HK-2 (cell line): Measurements from ENCODE around the gene SMC6.
A peak's percentile ranks its signal among the peaks of the same experiment; 100 is the strongest.

Source experiments
- DNase-seq: peaks from one replicate; pipeline ENCODE4 v3.0.0-alpha.2; 2018; ENCODE audit not compliant: unreplicated experiment

Gene SMC6

DNA sequence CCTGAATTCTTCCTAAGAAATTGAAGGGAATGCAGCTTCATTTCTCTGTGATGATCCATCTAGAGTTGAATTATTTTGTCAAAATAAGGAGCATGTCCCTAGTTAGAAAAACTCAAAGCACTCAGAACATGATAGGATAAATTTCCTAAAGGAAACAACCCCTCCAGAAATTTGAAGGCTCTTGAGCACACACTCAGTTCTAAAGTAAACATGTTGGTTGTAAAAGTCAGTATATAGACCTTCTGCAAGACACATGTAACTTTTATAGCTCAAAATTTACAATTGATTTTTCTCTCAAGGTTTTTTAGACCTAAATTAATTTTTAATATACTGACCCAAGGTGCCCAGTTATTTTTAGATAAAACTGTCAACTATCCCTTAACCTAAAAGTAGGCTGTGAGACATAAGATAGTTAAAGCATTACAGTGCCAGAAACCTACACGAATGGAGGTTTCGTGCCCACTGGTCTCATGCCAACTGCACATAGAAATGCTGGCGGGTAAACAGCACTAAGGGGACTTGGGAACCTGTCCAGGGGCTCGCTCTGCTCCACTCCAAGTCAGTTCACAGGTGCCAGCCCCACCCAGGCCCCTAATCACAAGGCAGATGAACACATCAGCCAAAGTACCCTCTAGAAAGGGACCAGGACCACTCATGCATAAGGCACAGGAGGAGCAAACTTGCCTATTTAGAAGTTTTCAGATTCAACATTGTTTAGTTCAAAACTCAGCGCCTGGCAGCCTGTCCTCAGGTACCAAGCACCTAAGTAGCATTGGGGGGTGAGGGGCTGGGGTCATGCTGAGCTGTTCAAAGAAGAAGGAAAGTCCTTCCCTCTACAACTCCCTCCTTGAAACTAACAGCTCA lies 106.5 kb downstream of the SMC6 start:
- DNase-seq = no peak

DNA sequence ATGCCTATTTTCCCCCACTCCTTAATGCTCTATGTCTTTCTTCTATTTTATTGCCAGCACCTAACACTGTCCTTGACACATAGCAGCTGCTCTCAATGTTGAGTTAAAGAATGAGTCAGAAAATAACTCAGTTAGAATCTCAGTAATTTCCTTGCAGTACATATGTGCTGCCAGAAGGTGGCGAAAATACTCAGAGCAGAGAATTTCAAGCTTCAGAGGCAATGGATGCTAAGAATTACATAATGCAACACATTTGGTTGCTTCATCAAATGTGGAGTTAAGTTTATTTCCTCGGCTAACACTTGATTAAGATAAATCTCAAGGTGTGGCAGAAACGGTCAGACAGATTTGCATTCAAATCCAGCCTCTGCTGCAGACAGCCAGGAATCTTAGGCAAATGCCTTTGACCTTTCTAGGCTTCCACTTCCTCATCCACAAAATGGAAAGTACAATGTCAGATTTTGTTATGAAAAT lies 107.5 kb downstream of the SMC6 start:
- DNase-seq = peak; percentile 45

DNA sequence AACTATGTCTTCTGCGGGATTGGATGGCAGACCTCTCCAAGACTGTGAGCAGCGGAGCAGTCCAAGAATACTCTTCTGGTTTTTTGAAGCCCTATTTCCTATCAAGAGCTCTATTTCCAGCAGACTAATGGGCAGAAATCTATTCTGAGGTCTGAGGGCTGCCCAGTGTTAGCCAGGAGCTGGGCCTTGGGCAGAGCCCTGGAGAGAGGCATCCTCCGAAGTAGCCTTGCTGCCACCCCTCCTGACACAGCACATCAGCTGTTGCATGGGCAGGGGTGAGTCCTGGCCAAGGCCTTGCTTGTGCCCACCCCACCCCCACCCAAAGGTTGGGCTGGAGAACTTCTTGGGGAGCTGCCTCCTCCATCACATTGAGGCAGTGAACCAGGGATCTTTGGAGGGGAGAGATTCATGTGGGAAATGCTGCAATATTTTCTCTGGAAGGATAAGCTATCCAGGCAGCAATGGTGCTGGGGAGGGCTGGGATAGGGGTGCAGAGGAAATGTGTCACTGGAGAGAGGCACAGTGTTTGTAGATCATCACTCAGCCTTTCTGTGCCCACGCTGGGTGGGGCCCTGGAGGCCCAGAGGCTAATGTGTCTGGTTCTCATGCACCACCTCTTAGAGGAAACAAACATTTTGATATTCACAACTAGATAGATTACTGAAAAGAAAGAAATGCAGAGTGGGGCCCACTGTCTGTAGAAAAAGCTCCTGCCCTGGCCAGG lies 108.5 kb downstream of the SMC6 start:
- no peak for DNase-seq

DNA sequence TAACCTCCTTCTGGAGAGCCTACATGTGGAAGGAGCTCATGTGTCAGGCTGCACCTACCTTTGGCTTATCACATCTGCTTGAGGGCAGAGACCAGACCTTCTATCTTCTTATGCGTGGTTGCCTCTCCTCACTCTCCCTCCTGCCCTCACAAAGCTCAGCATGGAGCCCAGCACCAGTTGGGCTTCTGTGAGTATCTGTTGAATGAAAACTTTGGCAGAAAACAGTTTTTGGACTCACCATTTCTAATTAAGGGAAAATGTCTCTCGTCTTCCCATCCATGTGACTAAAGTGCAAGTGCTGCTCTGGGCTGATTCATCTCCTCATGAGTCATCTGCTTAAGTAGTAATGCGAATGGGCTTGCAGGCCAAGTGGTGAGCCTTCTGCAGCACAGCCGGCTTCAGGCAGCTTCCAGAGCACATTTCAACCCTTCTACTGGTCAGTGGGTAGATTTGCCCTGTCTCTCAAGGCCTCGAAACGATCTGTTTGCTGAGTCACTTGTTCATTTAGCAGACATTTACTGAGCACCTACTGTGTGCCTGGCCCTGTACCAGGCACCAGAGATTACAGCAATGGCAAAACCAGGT lies 110.5 kb downstream of the SMC6 start:
- peak; percentile 66 for DNase-seq

DNA sequence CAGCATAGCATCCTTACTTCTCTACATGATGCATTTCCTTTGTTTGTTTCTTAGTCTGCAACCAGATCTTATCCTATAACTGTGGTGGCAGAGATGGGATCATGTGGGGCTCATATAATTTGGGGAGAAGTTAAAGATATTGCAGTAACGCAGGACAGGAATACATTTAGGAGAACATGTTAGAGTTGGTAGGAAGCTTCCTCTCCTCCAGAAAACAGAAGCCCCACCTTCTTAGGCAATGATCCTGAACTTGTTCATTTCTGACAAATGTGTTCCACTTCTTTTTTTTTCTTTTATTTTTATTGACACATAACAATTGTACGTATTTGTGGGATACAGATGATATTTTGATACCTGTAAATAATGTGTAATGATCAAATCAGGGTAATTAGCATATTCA lies 113.2 kb downstream of the SMC6 start:
- no peak for DNase-seq

DNA sequence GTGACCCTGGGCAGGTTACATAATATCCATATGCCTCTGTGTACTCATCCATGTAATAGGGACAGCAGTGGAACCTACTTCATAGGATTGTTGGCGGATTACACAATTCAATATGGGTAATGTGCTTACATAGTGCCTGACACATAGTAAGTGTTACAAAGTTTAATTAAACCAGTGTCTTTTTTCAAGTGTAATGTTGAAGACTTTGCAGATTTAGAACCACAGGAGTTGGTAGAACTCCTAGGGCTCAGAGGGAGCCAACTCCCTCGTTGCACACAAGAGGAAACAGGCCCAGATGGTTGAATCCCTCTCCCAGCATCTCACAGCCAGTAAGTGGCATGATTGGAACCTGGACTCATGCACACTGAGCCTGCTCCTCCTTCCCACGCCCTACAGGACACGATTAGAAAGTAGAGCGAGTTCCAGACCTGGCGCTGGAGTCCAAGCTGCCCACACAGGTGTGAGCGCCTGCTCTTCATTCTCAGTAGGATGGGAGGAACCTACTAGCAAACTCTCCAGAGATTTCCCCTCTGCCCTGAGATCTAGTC lies 115.3 kb downstream of the SMC6 start:
- DNase-seq = no peak

DNA sequence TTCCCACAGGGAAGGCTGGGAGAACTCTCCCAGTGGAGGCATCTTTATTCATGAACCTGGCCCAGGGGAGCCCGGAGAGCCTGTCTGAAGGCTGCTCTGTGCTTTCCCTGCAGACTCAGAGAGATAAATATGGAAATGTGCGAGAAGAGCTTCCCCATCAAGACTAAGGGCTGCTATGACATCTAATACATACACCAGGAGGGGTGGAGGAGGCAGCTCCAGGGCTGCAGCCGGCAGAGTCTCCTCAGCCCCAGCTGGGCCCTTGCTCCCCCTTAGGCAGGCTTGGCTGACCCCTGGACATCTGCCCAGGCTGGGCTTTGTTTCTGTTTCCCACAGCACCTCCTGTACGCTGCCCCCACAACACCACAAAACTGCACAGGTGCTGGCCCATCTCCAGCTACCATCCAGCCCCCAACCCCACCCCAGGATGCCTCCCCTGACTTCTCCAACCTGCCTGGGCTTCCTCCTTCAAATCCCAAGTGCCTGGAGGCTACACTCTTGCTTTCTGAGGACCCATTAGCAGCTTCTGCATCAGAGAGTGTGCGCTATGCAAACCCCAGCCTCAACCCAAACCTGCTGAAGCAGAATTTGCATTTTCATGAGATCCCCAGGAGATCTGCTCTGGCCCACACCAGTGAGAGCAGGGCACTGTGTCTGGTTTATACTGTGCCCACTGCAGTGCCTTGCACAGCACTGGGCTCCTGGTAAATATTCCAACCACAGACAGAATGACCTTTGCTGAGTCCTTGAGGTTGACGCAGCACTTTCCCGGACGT lies 116.3 kb downstream of the SMC6 start:
- no peak for DNase-seq

DNA sequence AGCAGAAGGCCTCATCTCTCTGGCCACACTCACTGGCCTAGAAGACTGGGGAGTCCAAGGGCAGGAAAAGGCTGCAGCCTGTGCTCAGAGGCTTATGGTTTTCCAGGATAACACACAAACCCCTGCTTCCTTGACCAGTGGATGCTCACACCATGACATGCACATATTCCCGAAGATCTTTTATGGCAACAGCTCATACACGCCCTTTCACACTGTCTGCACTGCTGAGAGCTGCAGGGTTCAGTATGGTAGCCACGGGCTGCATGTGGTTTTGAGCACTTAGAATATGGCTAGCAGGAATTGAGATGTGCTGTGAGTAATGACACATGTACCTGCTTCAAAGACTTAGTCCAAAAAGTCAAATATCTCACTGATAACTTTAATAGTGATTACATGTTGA lies 117.4 kb downstream of the SMC6 start:
- no peak for DNase-seq

DNA sequence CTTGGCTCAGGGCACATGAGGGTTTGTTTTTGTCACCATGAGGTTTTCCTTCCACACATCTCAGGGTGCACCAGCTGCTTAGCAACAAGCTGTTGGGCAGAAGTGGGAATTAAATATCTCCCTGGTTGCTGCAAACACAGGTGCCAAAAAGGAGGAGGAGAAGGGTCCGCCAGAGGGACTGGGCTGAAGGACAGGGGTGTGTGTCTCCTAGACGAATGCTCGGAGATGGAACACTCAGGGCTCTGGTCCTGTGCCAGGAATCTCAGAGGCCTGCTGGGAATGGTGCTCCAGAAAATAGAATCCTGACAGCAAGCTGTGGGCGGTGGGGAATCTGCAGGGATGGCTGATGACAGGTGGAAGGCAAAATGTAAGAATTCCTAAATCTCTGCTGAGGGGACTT lies 118.6 kb downstream of the SMC6 start:
- no peak for DNase-seq

DNA sequence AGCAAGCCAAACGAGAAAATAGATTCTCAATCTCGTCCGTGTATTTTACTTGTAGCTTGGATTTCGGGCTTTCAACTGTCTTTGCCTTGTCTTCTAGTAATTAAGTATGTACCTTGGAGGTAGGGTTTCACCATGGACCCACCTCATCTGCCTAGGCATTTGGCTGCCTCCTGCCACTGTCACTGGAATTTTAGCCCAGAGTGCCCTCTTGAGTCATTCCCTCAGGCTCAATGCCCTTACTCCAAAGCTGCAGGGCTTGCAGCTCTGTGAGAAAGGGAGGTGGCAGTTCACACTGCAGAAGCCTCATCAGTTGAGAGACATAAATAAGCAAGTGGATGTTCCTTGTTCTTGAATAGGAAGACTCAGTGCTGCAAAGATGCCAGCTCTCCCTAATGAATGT lies 123.5 kb downstream of the SMC6 start:
- DNase-seq = no peak

DNA sequence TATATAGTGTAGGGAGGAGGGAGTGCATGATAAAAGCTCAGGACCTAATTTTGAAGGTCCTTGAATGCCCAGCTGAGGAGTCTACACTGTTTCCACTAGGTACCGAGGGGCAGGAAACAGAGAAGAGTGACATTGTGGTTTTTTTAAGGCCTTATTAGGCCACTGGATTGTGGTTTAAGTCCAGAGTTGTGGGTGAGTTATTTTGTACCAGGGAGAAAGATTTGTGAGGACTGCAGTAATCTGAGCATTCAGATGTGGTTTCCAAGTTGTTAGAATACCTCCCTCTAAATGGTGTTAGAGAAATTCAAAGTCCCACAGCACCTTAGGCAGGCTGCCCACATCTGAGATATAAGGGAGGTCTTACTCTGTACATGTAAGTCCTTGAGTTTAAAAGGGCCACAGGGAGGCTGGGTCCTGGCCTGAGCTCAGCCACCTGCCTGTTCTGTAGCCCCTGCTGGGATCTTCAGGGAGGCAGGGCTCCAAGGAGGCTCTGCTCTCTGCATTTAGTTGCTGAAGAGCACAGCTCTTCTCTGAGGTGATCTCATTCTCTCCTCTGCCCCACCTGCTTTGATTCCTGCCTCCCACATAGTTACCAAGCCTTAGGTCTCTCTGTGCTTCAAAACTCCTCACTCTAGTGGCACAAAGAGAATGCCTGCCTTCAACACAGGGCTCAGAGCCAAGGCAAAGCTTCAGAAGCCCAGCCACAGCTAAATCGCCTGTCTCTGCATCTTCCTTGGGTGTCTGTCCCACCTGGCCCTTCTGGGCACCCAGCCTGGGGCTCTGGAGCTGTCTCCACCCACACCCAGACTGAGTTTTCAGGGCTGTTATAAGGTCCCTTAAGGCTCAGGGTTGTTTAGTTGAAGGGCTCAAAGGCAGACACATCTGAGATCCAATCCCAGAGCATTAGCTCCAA lies 125.0 kb downstream of the SMC6 start:
- DNase-seq = no peak

DNA sequence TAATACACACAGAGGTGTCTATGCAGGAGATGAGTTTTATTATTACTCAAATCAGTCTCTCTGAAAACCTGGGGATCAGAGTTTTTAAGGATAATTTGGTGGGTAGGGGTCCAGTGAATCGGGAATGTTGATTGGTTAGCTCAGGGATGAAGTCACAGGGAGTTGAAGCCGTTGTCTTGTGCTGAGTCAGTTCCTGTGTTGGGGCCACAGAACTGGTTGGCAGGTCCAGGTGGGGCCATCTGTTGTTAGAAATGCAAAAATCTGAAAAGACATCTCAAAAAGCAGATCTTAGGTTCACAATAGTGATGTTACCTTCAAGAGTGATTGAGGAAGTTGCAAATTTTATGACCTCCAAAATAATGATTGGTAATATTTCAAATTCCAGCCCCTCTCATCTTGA lies 126.2 kb downstream of the SMC6 start:
- DNase-seq = no peak

DNA sequence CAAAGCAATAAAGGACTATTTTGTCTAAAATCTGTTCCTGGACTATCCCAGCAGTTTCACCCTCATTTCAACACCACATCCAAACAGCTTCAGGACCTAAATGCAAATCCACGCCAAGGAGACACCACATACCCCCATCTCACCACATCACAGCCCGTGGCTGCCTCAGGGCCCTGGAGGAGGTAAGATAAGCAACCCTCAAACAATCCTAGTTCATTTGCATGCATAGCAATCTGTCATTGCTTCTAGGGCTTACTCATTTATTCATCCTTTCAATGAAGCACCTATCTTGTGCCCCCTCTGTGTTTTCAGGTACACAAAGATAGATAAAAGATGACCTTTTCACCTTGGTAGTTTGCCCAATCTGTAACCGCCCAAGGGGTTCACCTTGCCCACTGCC lies 126.6 kb downstream of the SMC6 start:
- DNase-seq = no peak

DNA sequence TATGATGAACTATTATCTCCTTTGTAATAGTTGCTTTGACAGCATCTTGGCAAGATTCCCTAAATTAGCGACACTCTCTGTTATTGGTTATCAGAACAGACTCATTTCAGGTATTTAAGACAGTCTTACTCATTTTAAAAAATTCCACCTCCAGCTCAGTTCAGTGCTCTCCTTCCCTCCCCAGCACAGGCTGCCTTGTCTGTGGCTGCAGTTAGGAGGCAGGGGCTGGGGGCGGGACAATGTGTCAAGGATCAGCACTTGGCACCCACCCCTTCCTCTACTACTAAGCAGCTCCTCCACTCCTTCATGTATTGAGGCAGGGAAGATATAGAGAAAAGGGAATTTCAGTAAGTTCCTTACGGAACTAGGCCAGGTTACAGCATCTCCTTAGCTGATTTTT lies 128.2 kb downstream of the SMC6 start:
- DNase-seq = no peak

DNA sequence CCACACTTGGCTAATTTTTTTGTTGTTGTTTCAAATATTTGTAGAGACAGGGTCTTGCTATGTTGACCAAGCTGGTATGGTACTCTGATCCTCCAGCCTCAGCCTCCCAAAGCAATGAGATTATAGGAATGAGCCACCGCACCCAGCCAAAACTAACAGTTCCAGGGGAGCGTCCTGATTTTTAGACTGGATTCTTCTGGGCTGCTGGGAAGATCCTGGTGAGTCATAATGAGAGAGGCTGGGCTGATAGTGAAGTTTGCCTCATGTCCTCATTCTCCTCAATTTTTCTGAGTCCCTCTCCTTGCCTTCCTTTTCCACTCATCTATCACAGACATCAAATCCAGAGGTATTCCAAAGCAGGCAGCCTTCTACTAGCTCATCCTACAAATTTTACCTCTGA lies 131.8 kb downstream of the SMC6 start:
- no peak for DNase-seq

DNA sequence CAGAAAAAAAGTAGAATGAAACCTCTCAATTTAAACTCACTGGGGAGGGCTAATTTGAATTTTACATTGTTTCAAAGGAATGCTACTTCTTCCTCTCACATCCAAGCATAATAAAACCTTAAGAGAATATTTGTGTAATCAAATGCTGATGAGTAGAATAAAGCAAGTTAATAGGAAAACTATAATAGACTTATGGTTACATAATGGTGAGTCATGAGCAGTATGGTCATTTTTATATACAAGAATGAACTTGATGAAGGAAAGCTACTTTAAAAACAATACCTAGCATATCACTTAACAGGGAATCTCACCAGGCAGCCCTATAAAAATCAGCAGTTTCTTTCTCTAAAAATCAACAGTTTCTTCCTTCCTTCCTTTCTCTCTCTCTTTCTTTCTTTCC lies 132.8 kb downstream of the SMC6 start:
- no peak for DNase-seq

DNA sequence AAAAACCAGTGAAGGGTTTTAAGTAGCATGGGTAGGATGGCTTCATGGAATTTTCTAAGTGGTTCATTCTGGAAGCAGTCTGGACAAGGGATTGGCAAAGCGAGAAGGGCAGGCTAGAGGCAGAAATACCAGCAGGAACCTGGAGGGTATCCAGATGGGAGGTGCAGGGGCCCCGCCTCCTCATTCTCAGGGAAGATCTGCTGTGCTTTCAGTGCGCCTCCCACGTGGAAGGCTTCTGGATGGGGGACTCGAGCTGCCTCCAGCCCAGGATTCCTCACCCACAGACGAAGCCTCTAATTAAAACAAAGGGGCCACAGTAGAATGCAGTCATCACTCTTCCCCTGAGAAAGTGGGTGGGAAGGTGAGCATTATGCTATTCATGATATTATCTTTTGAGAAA lies 133.3 kb downstream of the SMC6 start:
- no peak for DNase-seq

DNA sequence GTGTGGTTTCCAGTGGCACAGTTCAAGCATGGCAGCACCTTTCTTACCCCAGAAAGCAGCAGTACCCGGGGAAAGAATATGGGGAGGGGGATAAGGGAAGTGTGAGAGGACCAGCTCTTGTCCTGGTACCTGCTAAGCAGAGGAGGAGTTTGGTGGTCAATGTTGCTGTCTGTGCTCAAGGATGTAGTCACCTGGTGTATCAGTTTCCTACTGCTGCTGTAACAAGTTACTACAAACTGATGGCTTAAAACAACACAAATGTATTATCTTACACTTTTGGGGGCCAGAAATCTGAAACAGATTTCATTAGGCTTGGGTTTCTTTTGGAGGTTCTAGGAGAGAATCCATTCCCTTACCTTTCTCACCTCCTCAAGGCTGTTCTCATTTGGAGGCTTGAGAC lies 135.7 kb downstream of the SMC6 start:
- no peak for DNase-seq

DNA sequence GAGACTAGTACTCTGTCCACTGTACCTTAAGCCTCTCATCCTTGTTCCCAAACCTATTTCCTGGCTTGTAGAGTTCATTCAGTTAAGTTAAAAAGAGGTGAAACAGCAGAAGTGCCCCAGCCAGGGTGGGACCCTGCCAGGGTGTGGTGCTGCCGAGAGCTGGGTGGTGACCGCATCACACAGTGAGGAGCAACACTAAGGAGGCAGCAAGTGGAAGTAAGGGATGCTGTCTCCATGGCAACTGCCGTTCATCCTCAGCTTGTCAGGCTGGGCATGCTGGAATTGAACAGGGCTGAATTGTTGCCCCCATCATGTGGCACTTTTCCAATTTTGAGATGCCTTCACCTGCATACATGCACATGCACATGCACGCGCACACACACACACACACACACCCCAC lies 136.1 kb downstream of the SMC6 start:
- DNase-seq = no peak

DNA sequence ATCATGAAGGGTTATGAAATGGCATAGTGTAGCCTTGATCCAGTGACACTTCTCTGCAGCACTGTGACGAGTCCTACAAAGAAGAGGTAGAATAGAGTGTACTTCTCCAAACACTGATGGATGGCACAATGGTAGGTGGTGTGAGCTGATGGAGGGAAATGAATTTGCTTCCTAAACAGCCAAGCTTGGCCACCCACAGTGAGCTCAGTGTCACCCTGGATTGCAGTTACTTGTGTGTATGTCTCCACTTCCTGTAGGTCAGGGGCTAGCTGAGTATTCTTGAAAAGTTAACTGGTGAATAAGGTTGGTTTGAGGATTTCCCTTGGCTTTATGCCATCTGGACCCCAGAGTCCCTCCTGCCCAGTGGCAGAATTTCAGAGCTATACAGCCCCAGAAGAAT lies 137.2 kb downstream of the SMC6 start:
- DNase-seq = no peak
